Kidney epithelial cell (primary cell): ENCODE results near the gene PHPT1. TPM values are rescaled to one million over a fixed set of nuclear protein-coding genes. Genes with fewer than 3 reads are reported as not detected.

Experiments
- DNase-seq: peaks from one replicate; pipeline ENCODE4 v3.0.0-alpha.2; 2010; ENCODE audit warnings: low read depth
- H3K27me3 ChIP-seq: 2 replicates; pipeline ENCODE4 v1.6.0; 2011; ENCODE audit warnings: low read length; ENCODE audit not compliant: control insufficient read depth, insufficient read depth
- H3K36me3 ChIP-seq: 2 replicates; pipeline ENCODE4 v1.5.1; 2011; ENCODE audit warnings: low read length; ENCODE audit not compliant: control insufficient read depth, insufficient read depth
- H3K4me3 ChIP-seq: 2 replicates; pipeline ENCODE4 v1.5.1; 2011; ENCODE audit warnings: low read depth, mild to moderate bottlenecking, control low read depth, low read length
- total RNA-seq: library from RNA; depleted of rRNA; stranded (reverse); fragments of >200 nt; gene quantifications from 2 replicates; pipeline ENCODE4 v1.2.3, GENCODE V29; 2015
- TF ChIP-seq, protein P1 (sequence below): IDR thresholded peaks from 2 replicates; pipeline ENCODE4 v1.5.1; 2011; ENCODE audit warnings: mild to moderate bottlenecking, moderate library complexity, low read length, control low read depth, inconsistent platforms; ENCODE audit not compliant: insufficient read depth, poor library complexity, severe bottlenecking

PHPT1 gene
- total RNA-seq, 1 donor from 2014 or later = 129 TPM

DNA sequence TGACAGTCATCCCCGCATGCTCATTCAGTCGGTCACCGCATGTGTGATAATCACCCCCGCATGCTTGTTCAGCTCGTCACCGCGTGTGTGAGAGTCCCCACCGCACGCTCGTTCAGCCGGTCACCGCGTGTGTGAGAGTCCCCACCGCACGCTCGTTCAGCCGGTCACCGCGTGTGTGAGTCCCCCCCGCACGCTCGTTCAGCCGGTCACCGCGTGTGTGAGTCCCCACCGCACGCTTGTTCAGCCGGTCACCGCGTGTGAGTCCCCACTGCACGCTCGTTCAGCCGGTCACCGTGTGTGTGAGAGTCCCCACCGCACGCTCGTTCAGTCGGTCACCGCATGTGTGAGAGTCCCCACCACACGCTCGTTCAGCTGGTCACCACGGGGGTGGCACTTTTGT, 40.6 kb downstream of the PHPT1 start:
- Histone ChIP-seq H3K36me3 (no peaks in the 10 kb centered on the region), H3K27me3 (no peaks in the 10 kb centered on the region), H3K4me3 (no peak overlapping the region)
- DNase-seq = no peak
- TF ChIP-seq, protein P1, sequence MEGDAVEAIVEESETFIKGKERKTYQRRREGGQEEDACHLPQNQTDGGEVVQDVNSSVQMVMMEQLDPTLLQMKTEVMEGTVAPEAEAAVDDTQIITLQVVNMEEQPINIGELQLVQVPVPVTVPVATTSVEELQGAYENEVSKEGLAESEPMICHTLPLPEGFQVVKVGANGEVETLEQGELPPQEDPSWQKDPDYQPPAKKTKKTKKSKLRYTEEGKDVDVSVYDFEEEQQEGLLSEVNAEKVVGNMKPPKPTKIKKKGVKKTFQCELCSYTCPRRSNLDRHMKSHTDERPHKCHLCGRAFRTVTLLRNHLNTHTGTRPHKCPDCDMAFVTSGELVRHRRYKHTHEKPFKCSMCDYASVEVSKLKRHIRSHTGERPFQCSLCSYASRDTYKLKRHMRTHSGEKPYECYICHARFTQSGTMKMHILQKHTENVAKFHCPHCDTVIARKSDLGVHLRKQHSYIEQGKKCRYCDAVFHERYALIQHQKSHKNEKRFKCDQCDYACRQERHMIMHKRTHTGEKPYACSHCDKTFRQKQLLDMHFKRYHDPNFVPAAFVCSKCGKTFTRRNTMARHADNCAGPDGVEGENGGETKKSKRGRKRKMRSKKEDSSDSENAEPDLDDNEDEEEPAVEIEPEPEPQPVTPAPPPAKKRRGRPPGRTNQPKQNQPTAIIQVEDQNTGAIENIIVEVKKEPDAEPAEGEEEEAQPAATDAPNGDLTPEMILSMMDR = no peak

DNA sequence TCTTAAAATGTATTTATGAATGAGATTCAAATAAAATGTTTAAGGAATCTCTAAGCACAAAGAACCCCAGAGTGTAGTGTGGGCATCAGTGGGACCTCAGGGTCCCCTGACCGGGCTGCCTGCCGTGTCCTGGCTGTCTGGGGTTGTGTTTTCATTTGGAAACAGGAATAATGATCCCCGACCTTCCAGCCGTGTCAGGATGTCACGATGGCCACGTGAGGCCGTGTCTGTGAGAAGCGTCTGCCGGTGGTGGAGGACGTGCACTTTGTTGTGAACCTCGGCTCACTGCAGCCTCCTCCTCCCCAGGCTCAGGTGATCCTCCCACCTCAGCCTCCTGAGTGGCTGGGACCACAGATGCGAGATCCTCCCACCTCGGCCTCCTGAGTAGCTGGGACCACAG, 41.5 kb downstream of the PHPT1 start:
- TF ChIP-seq, protein P1 = no peak

DNA sequence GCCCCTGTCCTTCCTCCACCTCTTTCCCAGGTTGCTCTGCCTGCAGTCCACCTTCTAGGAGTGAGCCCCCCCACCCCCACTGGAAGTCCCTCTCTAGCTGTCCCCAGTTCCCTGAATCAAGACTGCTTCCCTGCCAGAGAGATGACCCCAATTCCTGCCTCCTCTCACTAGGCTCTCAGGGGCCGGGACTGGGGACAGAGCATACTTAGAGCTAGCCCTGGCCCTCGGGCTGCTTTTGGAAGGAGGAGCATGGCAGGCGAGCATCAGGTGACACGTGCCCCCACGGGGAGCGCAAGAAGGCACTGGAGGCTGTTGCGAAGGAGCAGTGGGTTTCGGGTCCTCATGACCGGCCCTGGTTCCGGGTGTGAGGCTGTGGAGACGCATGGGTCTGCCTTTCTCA, 46.8 kb downstream of the PHPT1 start:
- TF ChIP-seq, protein P1 = no peak
- Histone ChIP-seq H3K36me3 (no peaks in the 10 kb centered on the region), H3K4me3 (no peak overlapping the region), H3K27me3 (no peaks in the 10 kb centered on the region)
- no peak for DNase-seq

More for the DNA sequence above, 41.5 kb downstream of the PHPT1 start:
- no peaks in the 10 kb centered on the region for H3K27me3 ChIP-seq
- no peak for DNase-seq
- no peaks in the 10 kb centered on the region for H3K36me3 ChIP-seq
- no peak overlapping the region for H3K4me3 ChIP-seq

DNA sequence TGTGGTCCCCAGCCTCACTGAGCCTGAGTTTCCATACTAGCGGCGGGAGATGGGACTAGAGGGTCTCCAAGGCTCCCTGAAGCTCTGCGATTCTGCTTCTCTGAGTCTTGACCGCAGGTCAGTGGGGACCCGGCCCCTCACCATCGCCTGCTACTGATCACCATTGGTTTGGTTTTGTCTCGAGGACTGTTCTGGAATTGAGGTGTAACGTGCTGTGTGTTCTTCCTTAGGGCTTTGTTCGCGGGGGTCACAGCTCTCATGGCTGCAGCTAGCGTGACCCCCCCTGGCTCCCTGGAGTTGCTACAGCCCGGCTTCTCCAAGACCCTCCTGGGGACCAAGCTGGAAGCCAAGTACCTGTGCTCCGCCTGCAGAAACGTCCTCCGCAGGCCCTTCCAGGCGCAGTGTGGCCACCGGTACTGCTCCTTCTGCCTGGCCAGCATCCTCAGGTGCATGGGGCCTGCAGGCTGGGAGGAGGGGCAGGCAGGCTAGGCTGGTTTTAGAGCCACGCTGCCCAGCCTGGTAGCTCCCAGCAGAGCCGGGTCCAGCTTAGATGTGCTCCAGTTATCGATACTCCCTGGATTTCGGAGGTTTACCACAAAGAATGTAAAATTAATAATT, 49.4 kb downstream of the PHPT1 start:
- H3K4me3 ChIP-seq = no peak overlapping the region
- H3K27me3 ChIP-seq = no peaks in the 10 kb centered on the region
- no peak for DNase-seq
- TF ChIP-seq, protein P1 = no peak
- H3K36me3 ChIP-seq = no peaks in the 10 kb centered on the region

DNA sequence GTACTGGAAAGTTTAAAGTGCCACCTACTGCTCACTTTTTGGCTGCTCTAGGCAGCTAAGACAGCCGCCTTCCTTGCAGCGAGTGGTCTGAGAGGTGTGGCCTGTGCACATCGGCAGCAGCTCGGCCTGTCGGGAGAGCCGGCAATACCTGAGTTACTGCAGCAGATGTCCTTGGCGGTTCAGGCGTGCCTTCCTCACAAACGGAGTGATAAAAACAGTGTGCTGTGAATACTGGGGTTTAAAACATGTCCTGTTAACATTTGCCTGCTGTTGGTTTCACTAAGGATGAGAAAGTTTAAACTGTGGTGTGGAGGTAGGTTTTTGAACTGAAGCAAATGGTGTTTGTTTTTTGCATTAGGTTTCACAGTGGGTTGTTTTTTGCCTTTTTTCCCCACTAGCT, 50.0 kb downstream of the PHPT1 start:
- TF ChIP-seq, protein P1 = no peak
- no peaks in the 10 kb centered on the region for H3K27me3 ChIP-seq
- H3K36me3 ChIP-seq = no peaks in the 10 kb centered on the region
- DNase-seq = no peak
- no peak overlapping the region for H3K4me3 ChIP-seq

DNA sequence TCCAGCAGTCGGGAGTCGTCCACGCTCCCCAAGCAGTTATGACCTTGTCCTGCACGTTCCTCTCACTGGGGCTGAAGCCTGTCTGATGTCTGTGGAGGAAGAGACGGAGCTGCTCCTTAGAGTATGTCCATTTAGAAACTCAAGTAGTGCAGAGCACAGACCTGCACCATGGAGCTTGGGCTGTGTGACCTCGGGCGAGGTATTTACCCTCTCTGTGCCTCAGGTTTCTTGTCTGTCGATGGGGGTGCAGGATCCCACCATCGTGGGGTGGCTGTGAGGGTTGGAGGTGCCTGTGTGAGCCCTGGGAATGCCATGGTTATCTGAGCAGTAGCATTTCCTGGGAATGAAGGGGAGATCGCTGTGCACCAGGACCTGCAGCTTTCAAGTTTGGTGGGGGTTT, 51.3 kb downstream of the PHPT1 start:
- no peak overlapping the region for H3K4me3 ChIP-seq
- TF ChIP-seq, protein P1 = no peak
- no peaks in the 10 kb centered on the region for H3K27me3 ChIP-seq
- H3K36me3 ChIP-seq = no peaks in the 10 kb centered on the region
- DNase-seq = no peak
